HEK293 (cell line): Measurements from ENCODE around the gene SH3BP4.

Source experiments
- CTCF ChIA-PET: fragments of 350-600 bp; formaldehyde crosslinking; extraction: SDS; loops from one replicate; lab custom pipeline; 2021; ENCODE audit warnings: antibody characterized with exemption; lab: Yijun Ruan, JAX
- POLR2A ChIA-PET: fragments of 300-600 bp; formaldehyde crosslinking; extraction: SDS; loops from one replicate; lab custom pipeline; 2020; ENCODE audit warnings: antibody characterized with exemption, inconsistent platforms; lab: Yijun Ruan, JAX
- H3K27ac ChIP-seq: fragments of 200-500 bp; sonication (Bioruptor generic); 2 replicates; pipeline ENCODE4 v1.5.1; 2014; ENCODE audit warnings: low read depth, low read length, control low read depth, inconsistent platforms; ENCODE audit errors: extremely low read depth
- H3K36me3 ChIP-seq, 2 experiments: fragments of 200-500 bp in 1 of 2; sonication (Bioruptor generic) in 1 of 2; 1 replicate in 1 of 2; 2 replicates in 1 of 2; pipeline ENCODE4 v1.5.1; 2014 to 2017; ENCODE audit warnings: inconsistent platforms in 2 of 2, low read length in 2 of 2; ENCODE audit not compliant: control insufficient read depth in 2 of 2, insufficient read depth in 1 of 2
- H3K4me1 ChIP-seq: fragments of 200-500 bp; sonication (Bioruptor generic); 2 replicates; pipeline ENCODE4 v1.5.1; 2014; ENCODE audit warnings: mild to moderate bottlenecking, low read length, inconsistent platforms; ENCODE audit not compliant: control insufficient read depth, insufficient read depth
- H3K4me3 ChIP-seq: 2 replicates; pipeline ENCODE4 v1.5.1; 2011; ENCODE audit warnings: low read depth, mild to moderate bottlenecking, control low read depth, low read length, moderate library complexity
- H3K9me3 ChIP-seq: fragments of 200-500 bp; sonication (Bioruptor generic); 2 replicates; pipeline ENCODE4 v1.5.1; 2014; ENCODE audit warnings: low read depth, low read length, inconsistent platforms; ENCODE audit not compliant: control insufficient read depth, insufficient read depth
- HOXD13 ChIP-seq: sonication (generic); formaldehyde crosslinking; IDR thresholded peaks from 2 replicates; pipeline ENCODE4 v1.8.0; 2022; ENCODE audit warnings: missing genetic modification reagents, borderline replicate concordance
- KLF9 ChIP-seq: fragments of 450-650 bp; formaldehyde crosslinking; IDR thresholded peaks from 2 replicates; pipeline ENCODE4 v1.5.1; 2016; ENCODE audit warnings: missing biosample characterization, missing genetic modification characterization, low read depth
- OVOL3 ChIP-seq: fragments of 450-650 bp; formaldehyde crosslinking; IDR thresholded peaks from 2 replicates; pipeline ENCODE4 v1.5.1; 2016; ENCODE audit warnings: missing biosample characterization, missing genetic modification characterization
- REPIN1 ChIP-seq: fragments of 450-650 bp; formaldehyde crosslinking; IDR thresholded peaks from 2 replicates; pipeline ENCODE4 v1.5.1; 2017; ENCODE audit warnings: missing biosample characterization, missing genetic modification characterization, low read depth
- SALL2 ChIP-seq: fragments of 450-650 bp; formaldehyde crosslinking; IDR thresholded peaks from 2 replicates; pipeline ENCODE4 v1.5.0; 2017; ENCODE audit warnings: missing biosample characterization, mild to moderate bottlenecking, missing genetic modification characterization, borderline replicate concordance
- SP2 ChIP-seq: fragments of 450-650 bp; formaldehyde crosslinking; IDR thresholded peaks from 2 replicates; pipeline ENCODE4 v1.5.1; 2016; ENCODE audit warnings: missing biosample characterization, missing genetic modification characterization
- ZBTB48 ChIP-seq: fragments of 450-650 bp; formaldehyde crosslinking; IDR thresholded peaks from 2 replicates; pipeline ENCODE4 v1.5.1; 2016; ENCODE audit warnings: missing biosample characterization, missing genetic modification characterization
- ZNF24 ChIP-seq: fragments of 450-650 bp; formaldehyde crosslinking; IDR thresholded peaks from 2 replicates; pipeline ENCODE4 v1.5.1; 2016; ENCODE audit warnings: missing biosample characterization, missing genetic modification characterization
- ZNF248 ChIP-seq: fragments of 450-650 bp; formaldehyde crosslinking; IDR thresholded peaks from 2 replicates; pipeline ENCODE4 v1.5.1; 2017; ENCODE audit warnings: missing biosample characterization, missing genetic modification characterization
- ZNF302 ChIP-seq: fragments of 450-650 bp; formaldehyde crosslinking; IDR thresholded peaks from 2 replicates; pipeline ENCODE4 v1.5.1; 2016; ENCODE audit warnings: missing biosample characterization, missing genetic modification characterization, low read depth
- ZNF366 ChIP-seq: fragments of 450-650 bp; formaldehyde crosslinking; conservative IDR thresholded peaks from 2 replicates; pipeline ENCODE4 v1.5.1; 2016; ENCODE audit warnings: missing biosample characterization, missing genetic modification characterization
- ZNF37A ChIP-seq: fragments of 450-650 bp; IDR thresholded peaks from 2 replicates; pipeline ENCODE4 v1.5.1; 2018; ENCODE audit warnings: missing biosample characterization, missing genetic modification characterization
- ZNF398 ChIP-seq: fragments of 450-650 bp; formaldehyde crosslinking; IDR thresholded peaks from 2 replicates; pipeline ENCODE4 v1.5.1; 2017; ENCODE audit warnings: missing biosample characterization, missing genetic modification characterization
- ZNF530 ChIP-seq: fragments of 450-650 bp; formaldehyde crosslinking; IDR thresholded peaks from 2 replicates; pipeline ENCODE4 v1.5.1; 2016; ENCODE audit warnings: low read depth, missing biosample characterization, missing genetic modification characterization
- ZNF544 ChIP-seq: fragments of 450-650 bp; formaldehyde crosslinking; IDR thresholded peaks from 2 replicates; pipeline ENCODE4 v1.5.0; 2017; ENCODE audit warnings: missing biosample characterization, missing genetic modification characterization
- ZNF596 ChIP-seq: fragments of 450-650 bp; IDR thresholded peaks from 2 replicates; pipeline ENCODE4 v1.5.0; 2018; ENCODE audit warnings: missing biosample characterization, mild to moderate bottlenecking, missing genetic modification characterization, moderate library complexity
- ZNF623 ChIP-seq: fragments of 450-650 bp; formaldehyde crosslinking; IDR thresholded peaks from 2 replicates; pipeline ENCODE4 v1.5.1; 2016; ENCODE audit warnings: missing biosample characterization, missing genetic modification characterization
- ZNF670 ChIP-seq: fragments of 450-650 bp; formaldehyde crosslinking; IDR thresholded peaks from 2 replicates; pipeline ENCODE4 v1.5.1; 2016; ENCODE audit warnings: missing biosample characterization, missing genetic modification characterization, low read depth
- ZNF76 ChIP-seq: fragments of 450-650 bp; formaldehyde crosslinking; IDR thresholded peaks from 2 replicates; pipeline ENCODE4; 2016; ENCODE audit warnings: low read depth, missing biosample characterization, missing genetic modification characterization, borderline replicate concordance
- ZNF785 ChIP-seq: fragments of 450-650 bp; formaldehyde crosslinking; IDR thresholded peaks from 2 replicates; pipeline ENCODE4 v1.5.1; 2016; ENCODE audit warnings: missing biosample characterization, missing genetic modification characterization
- ZNF837 ChIP-seq: fragments of 450-650 bp; formaldehyde crosslinking; IDR thresholded peaks from 2 replicates; pipeline ENCODE4 v1.5.1; 2016; ENCODE audit warnings: missing biosample characterization, missing genetic modification characterization
- ZSCAN16 ChIP-seq: fragments of 450-650 bp; formaldehyde crosslinking; IDR thresholded peaks from 2 replicates; pipeline ENCODE4 v1.5.1; 2016; ENCODE audit warnings: missing biosample characterization, missing genetic modification characterization
- ZSCAN30 ChIP-seq: fragments of 450-650 bp; IDR thresholded peaks from 2 replicates; pipeline ENCODE4 v1.5.1; 2018; ENCODE audit warnings: missing biosample characterization, mild to moderate bottlenecking, missing genetic modification characterization, moderate library complexity
- ZSCAN4 ChIP-seq: fragments of 450-650 bp; formaldehyde crosslinking; IDR thresholded peaks from 2 replicates; pipeline ENCODE4 v1.5.1; 2017; ENCODE audit warnings: missing biosample characterization, missing genetic modification characterization

SH3BP4 gene

GRCh38 chr2:235080101-235080500 is 128.3 kb downstream of the SH3BP4 start:
- no peak overlapping the region for H3K4me3 ChIP-seq
- TF ChIP-seq ZNF785 (tag by site-specific recombination), result no peak
- no peak for TF ChIP-seq ZNF37A (tag by site-specific recombination)
- TF ChIP-seq ZSCAN16 (tag by site-specific recombination), result no peak
- no peak for TF ChIP-seq SALL2 (tag by site-specific recombination)
- TF ChIP-seq ZBTB48 (tag by site-specific recombination), result no peak
- no peak for TF ChIP-seq ZSCAN4 (tag by site-specific recombination)
- TF ChIP-seq HOXD13 (CRISPR knock-in tag), result no peak
- TF ChIP-seq SP2 (tag by site-specific recombination), result no peak
- no peak for TF ChIP-seq REPIN1 (tag by site-specific recombination)
- no peak for TF ChIP-seq ZNF530 (tag by site-specific recombination)
- TF ChIP-seq ZSCAN30 (tag by site-specific recombination), result no peak
- no peak for TF ChIP-seq ZNF623 (tag by site-specific recombination)
- no peak for TF ChIP-seq ZNF302
- no peaks in the 10 kb centered on the region for H3K4me1 ChIP-seq
- CTCF ChIA-PET, result no interaction called here
- no peaks in the 10 kb centered on the region for H3K9me3 ChIP-seq
- POLR2A ChIA-PET, result no interaction called here
- no peaks in the 10 kb centered on the region for H3K36me3 ChIP-seq
- H3K27ac ChIP-seq, result no peak overlapping the region

GRCh38 chr2:235082578-235083338 is 130.9 kb downstream of the SH3BP4 start:
- no peaks in the 10 kb centered on the region for H3K4me1 ChIP-seq
- TF ChIP-seq ZNF670 (tag by site-specific recombination), result no peak
- no peak for TF ChIP-seq ZNF24 (tag by site-specific recombination)
- no peak for TF ChIP-seq ZNF76 (tag by site-specific recombination)
- TF ChIP-seq ZNF544 (tag by site-specific recombination), result no peak
- TF ChIP-seq ZNF596, result no peak
- H3K9me3 ChIP-seq, result no peaks in the 10 kb centered on the region
- no peak overlapping the region for H3K27ac ChIP-seq
- H3K36me3 ChIP-seq, result no peaks in the 10 kb centered on the region
- H3K4me3 ChIP-seq, result no peak overlapping the region
- ChIA-PET CTCF (no interaction called here), POLR2A (no interaction called here)

- TF ChIP-seq KLF9 (tag by site-specific recombination), result no peak
- no peak for TF ChIP-seq OVOL3 (tag by site-specific recombination)
- no peak for TF ChIP-seq ZNF398
- no peak for TF ChIP-seq ZNF248 (tag by site-specific recombination)
- no peak for TF ChIP-seq ZNF366 (tag by site-specific recombination)
- no peak for TF ChIP-seq ZNF837 (tag by site-specific recombination)
- ChIA-PET CTCF (no interaction called here), POLR2A (no interaction called here)
- H3K36me3 ChIP-seq, result no peaks in the 10 kb centered on the region
- no peaks in the 10 kb centered on the region for H3K9me3 ChIP-seq
- no peak overlapping the region for H3K27ac ChIP-seq
- H3K4me3 ChIP-seq, result no peak overlapping the region
- H3K4me1 ChIP-seq, result no peaks in the 10 kb centered on the region
These were observed 132.0 kb downstream of the SH3BP4 start for GRCh38 chr2:235083822-235084221.
